8988T (cell line): Measurements from ENCODE around the gene KLB.

Source experiments
- DNase-seq: peaks from one replicate; pipeline ENCODE4 v3.0.0; 2011

The KLB gene

GRCh38 chr4:39466747-39467146 is 60.0 kb downstream of the KLB start:
- DNase-seq: no peak

- no peak for DNase-seq
Measured at GRCh38 chr4:39467464-39467863, 60.7 kb downstream of the KLB start.

- DNase-seq: no peak
Measured at GRCh38 chr4:39469429-39470077, 62.8 kb downstream of the KLB start.

- DNase-seq: no peak
Measured at GRCh38 chr4:39470402-39470801, 63.7 kb downstream of the KLB start.

GRCh38 chr4:39472396-39472795 is 65.7 kb downstream of the KLB start:
- no peak for DNase-seq

- no peak for DNase-seq
Measured at GRCh38 chr4:39476187-39476895, 69.6 kb downstream of the KLB start.

GRCh38 chr4:39480251-39480650 is 73.5 kb downstream of the KLB start:
- no peak for DNase-seq

GRCh38 chr4:39480902-39481695 is 74.4 kb downstream of the KLB start:
- DNase-seq: no peak

GRCh38 chr4:39484582-39485272 is 78.0 kb downstream of the KLB start:
- DNase-seq: no peak

GRCh38 chr4:39486221-39486804 is 79.6 kb downstream of the KLB start:
- no peak for DNase-seq

- DNase-seq: no peak
Measured at GRCh38 chr4:39490322-39490721, 83.6 kb downstream of the KLB start.

GRCh38 chr4:39494354-39494753 is 87.6 kb downstream of the KLB start:
- DNase-seq: no peak

GRCh38 chr4:39495446-39496213 is 88.9 kb downstream of the KLB start:
- DNase-seq: no peak

GRCh38 chr4:39497909-39498726 is 91.4 kb downstream of the KLB start:
- DNase-seq: no peak

GRCh38 chr4:39498727-39499020 is 91.9 kb downstream of the KLB start:
- DNase-seq: no peak
